Measurements from ENCODE around the gene EIPR1.
"Not testable (repeated sequence)": the region's sequence is repeated elsewhere in the genome, so short reads cannot be mapped to it uniquely, and the experiment has no call there.

The EIPR1 gene

DNA sequence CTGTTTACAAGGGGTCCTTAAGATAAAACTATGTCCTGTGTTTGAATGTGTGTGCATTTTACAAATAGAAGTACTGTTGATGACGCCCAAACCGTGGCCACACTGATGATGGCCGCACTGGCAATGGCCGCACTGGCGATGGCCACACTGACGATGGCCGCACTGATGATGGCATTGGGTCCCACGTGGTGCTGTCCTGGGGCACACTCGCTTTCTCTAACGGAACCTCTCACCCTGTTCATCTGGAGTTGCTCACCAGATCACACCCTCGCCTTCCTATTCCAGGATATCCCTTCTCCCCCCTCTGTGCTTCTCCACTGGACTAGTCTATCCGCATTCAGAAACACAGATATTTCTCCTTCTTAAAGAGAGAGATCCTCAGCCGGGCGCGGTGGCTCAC, 192.4 kb downstream of the EIPR1 start:
- no peak for DNase-seq

DNA sequence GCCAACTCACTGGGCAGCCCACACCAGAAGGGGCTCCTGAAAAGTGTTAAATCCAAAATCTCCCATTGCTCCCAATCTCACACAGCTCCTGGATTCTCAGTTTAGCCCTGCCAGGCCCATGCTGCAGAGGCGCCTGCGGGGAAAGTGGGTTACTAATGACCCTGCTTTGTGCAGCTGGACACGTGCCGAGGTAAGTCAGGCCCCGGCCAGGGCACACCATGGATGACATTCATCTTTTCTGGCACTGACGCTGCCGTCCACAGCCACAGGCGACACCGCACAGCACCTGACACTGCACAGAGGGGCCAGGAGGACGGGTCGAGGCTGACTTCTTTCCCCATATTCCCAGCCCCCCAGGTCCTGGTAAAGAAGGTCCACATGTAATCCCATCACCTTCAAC, 193.5 kb downstream of the EIPR1 start:
- DNase-seq: no peak

DNA sequence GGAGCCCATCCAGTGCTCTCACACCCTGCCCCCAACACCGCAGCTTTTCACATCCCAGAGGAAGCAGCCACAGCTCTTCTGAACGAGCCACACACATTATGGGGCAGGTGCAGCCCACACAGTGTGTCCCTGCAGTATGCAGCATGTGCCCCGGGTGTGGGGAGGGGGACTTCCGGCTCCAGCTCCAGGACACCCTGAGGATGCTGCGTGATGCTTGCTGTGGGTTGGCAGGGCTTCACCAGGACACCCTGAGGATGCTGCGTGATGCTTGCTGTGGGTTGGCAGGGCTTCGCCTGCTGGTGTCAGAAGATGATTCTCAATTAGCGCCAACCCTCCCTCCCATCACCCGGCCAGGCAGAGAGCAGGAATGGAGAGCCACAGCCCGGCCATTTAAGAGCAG, 193.9 kb downstream of the EIPR1 start:
- DNase-seq: no peak

DNA sequence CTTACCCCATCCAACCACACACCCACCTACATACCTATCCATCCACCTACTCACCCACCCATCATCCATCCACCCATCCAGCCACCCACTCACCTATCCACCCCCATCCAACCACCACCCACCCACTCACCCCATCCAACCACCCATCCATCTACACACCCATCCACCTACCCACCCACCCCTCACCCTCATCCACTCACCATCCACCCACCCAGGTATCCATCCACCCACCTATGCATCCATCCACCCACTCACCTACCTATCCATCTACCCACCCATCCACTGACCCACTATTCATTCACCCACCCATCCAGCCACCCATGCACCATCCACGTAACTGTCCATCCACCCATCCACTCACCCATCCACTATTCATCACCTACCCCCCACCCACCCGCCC, 194.8 kb downstream of the EIPR1 start:
- no peak for DNase-seq

DNA sequence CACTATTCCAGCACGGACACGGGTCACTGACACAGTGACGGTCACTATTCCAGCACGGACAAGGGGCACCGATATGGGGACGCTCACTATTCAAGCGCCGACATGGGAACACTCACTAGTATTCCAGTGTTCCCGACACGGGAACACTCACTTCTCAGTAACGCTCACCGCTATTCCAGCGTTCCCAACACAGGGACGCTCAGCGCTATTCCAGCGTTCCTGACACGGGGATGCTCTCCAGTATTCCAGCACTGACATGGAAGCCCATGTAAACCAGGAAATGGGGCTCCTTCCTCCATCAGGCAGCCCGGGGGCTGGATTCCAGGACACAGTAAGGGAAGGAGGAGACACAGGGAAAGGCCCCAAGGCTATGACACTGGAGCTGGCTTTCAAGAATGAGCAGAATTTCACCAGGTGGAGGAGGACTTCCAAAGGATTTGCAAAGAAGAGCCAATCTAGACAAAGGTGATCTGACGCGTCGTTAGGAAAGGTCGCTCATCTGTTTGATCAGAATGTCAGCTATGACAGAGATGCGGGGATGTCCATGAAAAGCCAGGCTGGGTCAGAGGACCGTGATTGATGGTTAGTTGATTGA, 196.1 kb downstream of the EIPR1 start:
- DNase-seq: no peak

DNA sequence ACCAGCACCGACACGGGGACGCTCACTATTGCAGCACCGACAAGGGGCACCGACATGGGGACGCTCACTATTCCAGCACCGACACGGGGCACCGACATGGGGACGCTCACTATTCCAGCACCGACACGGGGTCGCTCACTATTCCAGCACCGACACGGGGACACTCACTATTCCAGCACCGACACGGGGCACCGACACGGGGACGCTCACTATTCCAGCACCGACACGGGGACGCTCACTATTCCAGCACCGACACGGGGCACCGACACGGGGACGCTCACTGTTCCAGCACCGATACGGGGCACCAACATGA, 196.8 kb downstream of the EIPR1 start:
- DNase-seq: not testable (repeated sequence)

DNA sequence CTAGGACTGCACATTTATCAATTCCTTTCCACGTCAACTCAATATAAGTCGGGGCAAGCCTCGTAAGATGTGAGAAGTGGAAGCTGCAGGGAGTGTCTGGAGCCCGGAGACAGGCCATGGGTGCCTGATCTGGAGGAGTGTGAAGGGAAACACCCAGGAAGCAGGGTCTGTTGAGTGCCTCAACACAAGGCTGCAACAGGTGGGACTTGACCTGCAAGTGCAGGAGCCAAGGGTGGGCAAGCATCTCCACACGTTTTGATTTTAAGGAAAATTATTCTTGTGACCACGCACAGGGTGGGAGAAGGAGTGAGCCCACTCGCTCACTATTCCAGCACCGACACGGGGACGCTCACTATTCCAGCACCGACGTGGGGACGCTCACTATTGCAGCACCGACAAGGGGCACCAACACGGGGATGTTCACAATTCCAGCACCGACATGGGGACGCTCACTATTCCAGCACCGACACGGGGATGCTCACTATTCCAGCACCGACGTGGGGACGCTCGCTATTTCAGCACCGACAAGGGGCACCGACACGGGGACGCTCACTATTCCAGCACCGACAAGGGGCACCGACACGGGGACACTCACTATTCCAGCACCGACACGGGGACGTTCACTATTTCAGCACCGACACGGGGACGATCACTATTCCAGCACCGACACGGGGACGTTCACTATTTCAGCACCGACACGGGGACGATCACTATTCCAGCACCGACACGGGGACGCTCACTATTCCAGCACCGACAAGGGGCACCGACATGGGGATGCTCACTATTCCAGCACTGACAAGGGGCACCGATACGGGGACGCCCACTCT, 197.3 kb downstream of the EIPR1 start:
- no peak for DNase-seq

DNA sequence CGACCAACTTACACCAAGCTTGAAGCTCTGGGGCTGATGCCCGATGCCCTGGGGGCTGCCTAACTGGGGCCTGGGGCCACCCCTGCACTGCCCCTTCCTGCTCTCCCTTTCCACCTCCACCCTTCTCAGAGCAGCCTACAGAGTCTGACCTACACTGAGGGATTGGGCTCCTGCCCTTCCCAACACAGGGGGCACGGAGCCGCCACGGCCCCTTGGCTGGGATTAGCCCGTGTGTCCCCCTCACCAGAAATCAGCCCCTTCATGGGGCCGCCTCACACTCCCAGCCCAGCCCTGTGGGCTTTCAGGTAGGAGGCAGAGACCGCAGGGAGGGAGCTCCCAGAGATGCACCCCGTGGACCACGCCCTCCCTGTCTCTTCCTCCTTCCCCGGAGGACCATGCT, 198.0 kb downstream of the EIPR1 start:
- no peak for DNase-seq

DNA sequence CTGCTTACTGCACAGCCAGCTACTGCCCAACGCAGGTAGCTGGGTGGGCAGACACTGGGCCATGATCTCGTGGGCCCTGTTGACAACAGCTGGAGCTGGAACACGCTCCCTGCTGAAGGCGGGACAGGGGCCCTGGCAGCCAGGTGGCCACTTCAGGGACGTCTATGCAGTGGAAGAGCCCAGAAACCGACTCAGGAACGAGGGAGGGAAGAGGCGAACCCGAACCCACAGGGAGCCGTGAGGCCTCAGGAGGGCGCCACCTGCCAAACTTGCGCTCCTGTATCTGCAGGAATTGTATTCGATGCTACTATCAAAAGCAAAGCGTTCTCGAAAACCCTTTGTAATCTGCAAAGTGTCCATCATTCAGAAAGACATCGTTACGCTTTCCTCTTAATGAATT, 198.4 kb downstream of the EIPR1 start:
- no peak for DNase-seq

DNA sequence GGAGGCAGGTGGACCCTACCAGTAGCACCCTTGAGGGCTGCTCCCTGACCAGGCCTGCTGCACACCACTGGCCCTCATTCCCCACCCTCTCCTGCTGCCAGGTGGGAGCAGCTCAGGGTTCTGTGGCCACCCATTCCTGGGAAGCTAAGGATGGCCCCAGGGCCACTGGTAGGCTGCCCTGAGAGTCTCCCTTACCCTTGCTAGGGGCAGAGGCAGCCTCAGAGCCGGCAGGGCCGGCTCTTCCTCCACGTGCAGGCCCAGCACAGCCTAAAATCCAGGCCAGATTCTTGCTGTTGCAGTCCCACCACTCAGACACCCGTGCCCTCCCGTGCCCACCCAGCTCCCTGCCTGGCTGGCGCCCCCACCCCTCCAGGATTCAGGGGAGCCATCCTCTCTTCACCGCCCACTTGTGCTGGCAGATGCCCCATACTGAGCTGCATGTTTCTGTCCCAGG, 199.0 kb downstream of the EIPR1 start:
- no peak for DNase-seq

DNA sequence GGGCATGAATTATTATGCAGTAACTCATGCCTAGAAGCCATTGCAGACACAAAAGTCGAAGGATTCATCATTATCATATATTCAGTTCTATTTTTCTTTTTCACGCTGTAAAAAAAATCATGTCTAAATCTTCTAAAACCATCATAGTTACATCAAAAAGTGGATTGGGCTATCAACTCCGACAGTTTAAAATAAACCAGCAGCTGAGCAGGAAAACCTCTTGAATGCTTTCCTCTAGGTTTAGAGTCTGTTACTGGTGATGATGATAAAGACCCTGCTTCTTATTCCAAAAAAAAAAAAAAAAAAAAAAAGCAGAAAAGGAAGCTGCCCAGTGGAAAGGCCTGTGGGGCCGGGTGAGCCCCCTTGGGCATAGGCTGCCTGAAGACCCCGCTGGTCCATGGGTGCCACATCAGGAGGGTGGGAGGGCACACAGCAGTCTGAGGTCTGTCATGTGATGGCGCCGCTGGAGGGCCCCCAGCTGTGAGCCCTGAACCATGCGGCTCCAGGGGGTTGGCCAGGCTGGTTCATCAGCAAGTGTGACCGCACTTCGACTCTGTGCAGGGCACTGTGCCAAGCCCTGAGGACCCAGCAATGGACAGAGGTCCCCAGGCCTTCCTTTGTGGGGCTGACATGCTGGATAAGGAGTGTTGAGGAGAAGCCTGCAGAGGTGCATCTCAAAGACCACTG, 199.6 kb downstream of the EIPR1 start:
- no peak for DNase-seq

DNA sequence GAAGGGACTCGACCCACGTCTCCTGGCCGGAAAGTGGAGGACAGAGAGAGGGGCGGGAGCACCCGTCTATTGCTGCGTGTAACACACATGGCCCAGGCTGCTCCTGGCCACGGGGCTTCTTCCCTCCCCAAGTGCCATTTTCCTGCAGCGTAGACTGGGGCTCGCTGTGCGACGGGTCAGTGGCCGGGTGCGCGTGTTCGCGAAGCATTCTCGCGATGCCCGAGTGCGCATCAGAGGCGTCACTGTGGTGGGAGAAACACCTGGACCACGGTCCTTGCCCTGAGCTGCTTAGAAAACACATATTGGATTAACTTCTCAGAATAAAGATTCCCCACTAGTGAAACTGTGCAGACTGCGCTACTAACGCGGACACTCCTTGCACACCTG, 200.8 kb downstream of the EIPR1 start:
- DNase-seq: no peak

DNA sequence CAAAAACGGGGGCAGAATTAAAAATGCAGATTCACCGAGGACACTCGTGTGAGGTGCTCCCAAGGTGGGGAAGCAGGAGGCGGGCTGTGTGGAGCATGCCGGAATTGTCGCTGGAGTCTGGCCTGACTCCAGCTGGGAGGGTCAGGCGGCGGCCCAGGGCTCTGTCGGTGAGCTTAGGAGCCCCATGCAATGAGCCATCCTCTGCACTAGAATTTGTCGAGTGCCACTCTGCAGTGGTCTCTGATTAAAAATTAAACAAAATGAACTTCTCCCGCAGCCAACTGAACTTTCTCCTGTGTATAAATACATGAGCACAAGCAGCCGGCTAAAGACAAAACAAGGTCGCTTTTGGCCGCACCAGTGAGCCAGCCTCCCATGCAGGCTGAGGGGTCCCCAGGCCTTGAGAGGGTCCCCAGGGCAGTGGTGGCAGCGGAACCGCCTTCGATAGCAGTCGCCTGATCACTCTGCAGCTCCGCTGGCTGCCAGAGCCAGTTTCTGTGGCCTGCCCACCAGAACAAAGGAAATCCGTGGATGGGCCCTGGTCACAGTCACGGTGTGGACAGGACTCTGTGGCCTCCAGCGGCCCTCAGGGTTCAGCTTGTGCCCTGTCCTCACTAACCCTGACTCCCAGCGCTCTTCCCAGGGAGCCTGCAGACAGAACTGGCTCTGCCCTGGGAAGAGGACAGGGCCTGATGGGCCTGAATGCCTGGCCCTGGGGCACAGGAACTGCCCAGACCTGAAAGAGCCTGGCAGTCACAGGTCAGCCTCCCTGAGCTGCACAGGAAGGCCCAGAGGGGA, 201.3 kb downstream of the EIPR1 start:
- no peak for DNase-seq

DNA sequence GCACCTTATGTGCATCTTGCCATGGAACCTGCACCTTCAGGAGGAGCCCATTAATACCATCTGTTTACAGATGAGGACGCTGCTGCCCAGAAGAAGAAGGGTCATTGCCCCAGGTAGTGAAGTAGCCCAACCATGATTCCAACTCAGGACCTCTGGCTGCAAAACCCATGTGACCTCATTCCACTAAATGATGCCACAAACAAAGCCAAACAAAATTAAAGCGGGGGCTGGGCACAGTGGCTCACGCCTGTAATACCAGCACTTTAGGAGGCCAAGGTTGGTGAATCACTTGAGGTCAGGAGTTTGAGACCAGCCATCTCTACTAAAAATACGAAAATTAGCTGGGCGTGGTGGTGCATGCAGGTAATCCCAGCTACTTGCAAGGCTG, 202.1 kb downstream of the EIPR1 start:
- no peak for DNase-seq

DNA sequence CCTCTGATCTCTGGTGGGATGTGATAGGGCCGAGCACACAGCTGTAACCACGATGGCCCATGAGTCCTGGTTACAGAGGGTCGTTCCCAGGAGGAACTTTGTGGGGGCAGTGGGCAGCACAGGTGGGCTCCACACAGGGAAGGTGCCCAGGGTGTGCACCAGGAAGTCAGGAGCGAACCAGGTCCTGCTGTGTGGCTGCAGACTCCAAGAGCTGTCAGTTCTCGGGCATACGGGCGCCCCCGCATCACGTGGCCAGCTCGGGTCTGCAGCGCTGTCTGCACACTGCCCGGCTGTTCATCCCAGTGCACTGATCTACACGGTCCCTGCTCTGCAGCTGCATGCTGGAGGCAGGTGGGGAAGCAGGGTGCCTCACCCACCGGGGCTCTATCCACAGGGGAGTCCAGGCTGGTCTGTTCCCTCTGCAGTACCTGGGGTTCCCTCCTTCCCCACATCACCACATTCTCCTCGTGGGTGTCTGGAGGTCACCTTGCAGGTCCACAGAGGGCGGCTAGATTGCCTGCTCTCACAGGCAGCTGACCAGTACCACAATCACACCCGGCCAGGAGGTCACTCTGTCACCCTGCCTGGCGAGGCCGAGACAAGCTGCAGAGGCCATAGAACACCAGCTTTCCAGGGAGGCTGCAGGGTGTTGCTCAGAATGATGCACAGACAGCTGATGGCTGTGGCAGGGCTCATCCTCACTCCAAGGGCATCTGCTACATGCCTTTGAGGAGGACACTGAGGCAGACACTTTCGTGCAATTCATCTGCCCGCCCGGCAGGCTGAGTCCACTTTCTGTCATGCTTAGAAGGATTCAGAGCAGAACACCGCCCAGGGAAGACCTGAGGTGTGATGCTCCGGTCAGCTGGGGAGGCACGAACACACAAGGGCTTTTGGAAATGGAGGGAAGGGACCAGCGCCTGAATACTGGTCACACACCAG, 202.7 kb downstream of the EIPR1 start:
- DNase-seq: no peak

DNA sequence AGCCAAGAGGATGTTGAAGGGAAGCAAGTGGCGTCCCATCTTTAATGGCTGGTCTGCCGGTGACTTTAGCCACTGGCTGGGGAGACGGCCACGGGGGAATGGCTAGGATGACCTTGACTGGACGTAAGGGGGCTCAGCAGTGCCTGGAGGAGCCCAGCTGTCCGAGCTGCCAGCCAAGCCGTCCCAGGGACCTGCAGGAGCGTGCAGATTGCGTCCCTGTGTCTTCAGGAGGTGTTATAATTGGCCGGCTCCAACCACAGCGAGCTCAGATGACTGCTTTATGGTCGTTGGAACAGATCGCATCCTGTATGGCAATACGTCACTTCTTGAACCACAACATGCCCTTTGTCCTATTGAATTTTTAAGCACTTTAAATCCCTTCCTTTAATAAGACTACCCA, 204.6 kb downstream of the EIPR1 start:
- DNase-seq: no peak

DNA sequence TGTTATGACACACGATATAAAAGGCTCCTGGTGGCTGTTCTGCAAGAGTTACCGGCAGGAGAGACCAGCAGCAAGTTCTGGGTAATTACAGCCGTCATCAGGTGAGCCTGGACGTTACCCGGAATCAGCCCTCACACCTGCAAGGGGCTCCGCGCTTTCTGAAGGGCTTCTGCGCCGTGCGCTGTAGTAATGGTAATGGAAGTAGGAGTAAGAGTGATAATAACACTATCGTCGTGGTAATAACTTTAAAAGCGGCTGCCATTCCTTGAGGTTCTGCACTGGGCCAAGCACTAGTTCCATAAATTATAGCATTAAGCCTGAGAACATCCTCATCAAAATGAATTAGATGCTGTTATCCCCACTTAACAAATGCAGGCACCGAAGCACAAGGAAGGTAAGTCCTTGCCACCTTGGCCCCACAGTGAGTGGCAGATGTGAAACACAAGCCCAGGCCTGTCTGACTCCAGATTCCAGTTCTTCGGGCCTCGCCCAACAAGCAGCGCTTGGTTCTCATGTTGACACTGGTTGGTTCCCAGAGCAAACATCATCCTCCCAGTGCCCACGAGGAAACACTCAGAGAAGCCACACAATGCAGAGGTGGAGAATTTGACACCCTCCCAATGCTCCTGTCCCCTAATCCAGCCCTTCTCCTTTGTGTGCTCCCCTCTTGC, 205.2 kb downstream of the EIPR1 start:
- DNase-seq: no peak

DNA sequence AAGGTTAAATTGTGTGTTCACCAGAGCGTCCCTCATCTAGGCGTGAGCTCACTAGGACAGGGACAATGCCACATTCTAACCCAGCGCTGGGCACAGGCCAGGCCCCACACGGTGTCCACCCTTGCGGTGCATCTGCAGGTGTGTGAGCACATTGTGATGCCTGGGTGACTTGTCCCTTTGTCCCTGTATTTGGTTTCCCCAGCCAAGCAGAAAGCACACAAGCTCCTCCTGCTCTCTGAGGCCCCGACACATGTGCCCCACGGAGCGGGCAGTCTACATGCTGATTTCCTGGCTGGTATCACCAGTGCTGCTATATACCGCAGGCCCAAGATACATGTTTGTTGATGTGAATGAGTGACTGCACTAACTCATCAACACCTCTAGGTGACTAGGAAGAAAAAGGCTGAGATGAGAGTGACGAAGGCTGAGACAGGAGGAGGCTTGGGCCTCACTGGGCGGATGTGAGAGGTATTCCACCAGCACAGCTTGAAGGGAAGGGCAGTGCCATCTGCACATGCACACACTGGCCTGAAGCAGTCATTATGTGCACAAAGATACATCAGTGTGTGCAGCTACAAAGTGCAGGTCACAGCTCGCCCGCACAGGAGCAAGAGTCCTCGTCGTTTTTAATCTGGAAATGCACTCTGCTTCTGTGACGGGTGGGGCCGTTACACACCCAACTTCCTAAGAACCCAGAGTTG, 205.9 kb downstream of the EIPR1 start:
- DNase-seq: no peak

DNA sequence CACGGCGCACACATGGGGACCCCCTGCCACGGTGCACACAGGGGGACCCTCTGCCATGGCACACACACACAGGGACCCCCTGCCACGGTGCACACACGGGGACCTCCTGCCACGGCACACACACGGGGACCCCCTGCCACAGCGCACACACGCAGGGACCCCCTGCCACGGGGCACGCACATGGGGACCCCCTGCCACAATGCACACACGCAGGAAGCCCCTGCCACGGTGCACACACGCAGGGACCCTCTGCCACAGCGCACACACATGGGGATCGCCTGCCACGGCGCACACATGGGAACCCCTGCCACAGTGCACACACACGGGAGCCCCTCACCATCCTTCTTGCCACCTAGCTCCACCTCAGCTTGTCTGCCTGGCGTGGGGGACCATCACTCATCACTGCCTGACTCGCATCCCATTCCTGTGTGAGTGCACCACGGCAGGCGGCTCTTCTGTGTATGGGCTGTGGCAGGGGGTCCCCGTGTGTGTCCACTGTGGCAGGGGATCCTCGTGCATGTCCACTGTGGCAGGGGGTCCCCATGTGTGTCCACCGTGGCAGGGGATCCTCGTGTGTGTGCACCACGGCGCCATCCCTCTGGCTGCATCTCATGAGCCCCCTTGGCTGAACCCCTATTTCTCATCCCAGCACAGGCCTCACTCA, 206.7 kb downstream of the EIPR1 start:
- DNase-seq: no peak

DNA sequence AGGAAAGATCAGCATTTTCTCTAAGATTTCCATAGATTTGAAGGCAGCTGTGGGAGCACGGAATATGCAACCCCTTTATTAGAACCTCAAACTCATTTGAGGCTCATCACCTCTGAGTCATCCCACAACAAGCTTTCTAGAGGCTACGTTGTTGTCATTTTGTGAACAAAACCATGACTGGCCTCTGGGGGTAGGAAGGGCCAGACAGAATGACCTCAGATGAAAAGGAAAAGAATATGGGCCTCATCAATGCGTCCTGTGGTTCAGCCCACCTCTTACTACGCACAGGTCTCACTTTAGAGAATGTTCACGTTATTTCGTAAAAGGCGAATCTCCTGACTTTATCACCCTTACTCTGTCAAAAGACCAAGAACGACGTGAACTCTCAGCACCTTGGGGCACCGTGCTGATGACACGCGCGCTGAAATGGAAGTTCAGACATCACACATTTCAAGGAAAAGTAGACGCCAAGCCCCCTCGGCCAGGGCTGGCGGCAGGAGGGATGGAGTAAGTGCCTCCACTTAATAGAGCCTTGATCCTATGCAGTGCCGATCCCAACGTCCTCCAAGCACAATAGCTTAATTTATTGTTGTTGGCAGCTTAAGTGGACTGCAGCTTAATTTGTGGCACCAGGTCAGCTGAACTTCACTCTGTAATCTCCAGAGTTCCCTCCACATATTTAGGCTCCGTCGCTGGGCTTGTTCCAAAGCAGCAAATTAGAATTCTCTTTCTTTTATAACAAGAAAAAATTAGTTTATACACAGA, 208.3 kb downstream of the EIPR1 start:
- DNase-seq: peak; percentile 24
